GM23248 (cell line): ENCODE data around the gene SPRR1B. TPM values are rescaled to one million over a fixed set of nuclear protein-coding genes. Genes with fewer than 3 reads are reported as not detected.
A peak's percentile ranks its signal among the peaks of the same experiment; 100 is the strongest.
"Not testable (repeated sequence)": the region's sequence is repeated elsewhere in the genome, so short reads cannot be mapped to it uniquely, and the experiment has no call there.

Source experiments
- DNase-seq: peaks from one replicate; pipeline ENCODE4 v3.0.0-alpha.2; 2015
- H2AFZ ChIP-seq: fragments of 200-600 bp; sonication (generic); 2 replicates; pipeline ENCODE4 v1.6.1; 2016; ENCODE audit warnings: antibody characterized with exemption
- H3F3A ChIP-seq: fragments of 200-600 bp; sonication (generic); 2 replicates; pipeline ENCODE4 v1.6.1; 2016; ENCODE audit warnings: mild to moderate bottlenecking, antibody characterized with exemption, mixed run types; ENCODE audit not compliant: insufficient read depth
- H3K27ac ChIP-seq: fragments of 200-600 bp; sonication (generic); 2 replicates; pipeline ENCODE4 v1.5.1; 2016; ENCODE audit warnings: mild to moderate bottlenecking
- H3K27me3 ChIP-seq: fragments of 200-600 bp; sonication (generic); replicated peaks from 2 replicates; pipeline ENCODE4 v1.6.1; 2016; ENCODE audit warnings: mild to moderate bottlenecking; ENCODE audit not compliant: insufficient read depth
- H3K36me3 ChIP-seq: fragments of 200-600 bp; sonication (generic); 2 replicates; pipeline ENCODE4 v1.6.1; 2016; ENCODE audit warnings: low read depth, mild to moderate bottlenecking
- H3K4me1 ChIP-seq: fragments of 200-600 bp; sonication (generic); 2 replicates; pipeline ENCODE4 v1.6.1; 2016; ENCODE audit warnings: mild to moderate bottlenecking; ENCODE audit not compliant: insufficient read depth
- H3K4me2 ChIP-seq: fragments of 200-600 bp; sonication (generic); one replicate; pipeline ENCODE4 v1.6.1; 2016; ENCODE audit warnings: mild to moderate bottlenecking; ENCODE audit not compliant: unreplicated experiment
- H3K4me3 ChIP-seq: fragments of 200-600 bp; sonication (generic); 2 replicates; pipeline ENCODE4 v1.5.1; 2016; ENCODE audit warnings: mild to moderate bottlenecking
- H3K79me2 ChIP-seq: fragments of 200-600 bp; sonication (generic); 2 replicates; pipeline ENCODE4 v1.6.1; 2016; ENCODE audit warnings: mild to moderate bottlenecking; ENCODE audit not compliant: insufficient read depth
- H3K9ac ChIP-seq: fragments of 200-600 bp; sonication (generic); 2 replicates; pipeline ENCODE4 v1.6.1; 2016; ENCODE audit warnings: mild to moderate bottlenecking
- H3K9me2 ChIP-seq: fragments of 200-600 bp; sonication (generic); 2 replicates; pipeline ENCODE4 v1.6.1; 2016; ENCODE audit warnings: mixed run types, mild to moderate bottlenecking, moderate library complexity; ENCODE audit not compliant: insufficient read depth
- H3K9me3 ChIP-seq: fragments of 200-600 bp; sonication (generic); one replicate; pipeline ENCODE4 v1.6.1; 2017; ENCODE audit warnings: low read depth
- H4K20me1 ChIP-seq: fragments of 200-600 bp; sonication (generic); 2 replicates; pipeline ENCODE4 v1.6.0; 2016; ENCODE audit not compliant: insufficient read depth
- EZH2 ChIP-seq: fragments of 200-600 bp; sonication (generic); IDR thresholded peaks from 2 replicates; pipeline ENCODE4 v1.6.1; 2018; ENCODE audit warnings: antibody characterized with exemption, mild to moderate bottlenecking; ENCODE audit not compliant: insufficient read depth, poor library complexity, severe bottlenecking
- EZH2phosphoT487 ChIP-seq: fragments of 200-600 bp; sonication (generic); IDR thresholded peaks from 2 replicates; pipeline ENCODE4 v1.6.1; 2018; ENCODE audit warnings: antibody characterized with exemption, moderate library complexity, mild to moderate bottlenecking, low read depth; ENCODE audit not compliant: insufficient read depth
- WGBS, 2 experiments: methylation state at CpG; one replicate each; pipeline ENCODE4 v1.1.6; 2015 to 2017; ENCODE audit warnings: low lambda C conversion rate in 2 of 2, low coverage in 1 of 2; ENCODE audit errors: missing lambda C conversion rate in 2 of 2; 5-methylcytosine and 5-hydroxymethylcytosine counted together
- in situ Hi-C: fragments of 300-500 bp; cut with MboI; formaldehyde crosslinking; loops from 2 replicates; pipeline ENCODE4 v1.15.0; 2020
- polyA plus RNA-seq: library from polyadenylated mRNA; unstranded; fragments of >200 nt; fragmentation: Nextera tagmentation; extraction: Ambion mirVana; gene quantifications from 2 replicates; pipeline ENCODE4 v1.2.1, GENCODE V29; 2016
- total RNA-seq: library from RNA; depleted of rRNA; stranded (reverse); fragments of >200 nt; shearing (Covaris generic); gene quantifications from 2 replicates; pipeline ENCODE4 v1.2.3, GENCODE V29; 2014

The SPRR1B gene
- total and polyA plus RNA-seq, 2 experiments from 2014 or later: not detected

DNA sequence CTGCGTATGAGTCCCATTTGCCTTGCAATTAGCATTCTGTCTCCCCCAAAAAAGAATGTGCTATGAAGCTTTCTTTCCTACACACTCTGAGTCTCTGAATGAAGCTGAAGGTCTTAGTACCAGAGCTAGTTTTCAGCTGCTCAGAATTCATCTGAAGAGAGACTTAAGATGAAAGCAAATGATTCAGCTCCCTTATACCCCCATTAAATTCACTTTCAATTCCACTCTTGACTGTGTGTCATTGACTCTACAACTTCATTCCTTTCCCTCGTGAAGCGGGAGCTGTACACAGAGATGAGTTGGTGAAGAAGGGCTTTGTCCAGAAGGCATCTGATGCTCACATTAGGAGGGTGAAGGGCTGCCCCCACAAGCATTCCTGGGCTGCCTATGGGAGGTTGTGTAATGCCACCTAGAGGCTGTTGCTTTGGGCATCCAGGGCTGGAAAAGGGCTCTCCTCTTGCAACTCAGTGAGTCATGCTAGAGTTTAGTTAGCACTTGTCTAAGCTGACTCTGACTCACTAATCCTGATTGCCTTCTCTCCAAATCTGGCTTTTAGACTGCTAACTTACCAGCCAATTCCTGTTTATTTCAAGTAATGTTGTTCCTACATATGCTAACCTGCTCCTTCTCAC, 1.8 kb downstream of the SPRR1B start:
- 0 out of 2 replicates have a peak, but pooled peaks cover 4% of the 10 kb centered on the region for H3K27me3 ChIP-seq
- H3K27ac ChIP-seq: no peak overlapping the region
- H4K20me1 ChIP-seq: no peaks in the 10 kb centered on the region
- no peaks in the 10 kb centered on the region for H3K9me3 ChIP-seq
- TF ChIP-seq EZH2phosphoT487 (no peak), EZH2 (no peak)
- H3K4me3 ChIP-seq: no peak overlapping the region
- no peaks in the 10 kb centered on the region for H3K36me3 ChIP-seq
- H2AFZ ChIP-seq: no peak overlapping the region
- no peaks in the 10 kb centered on the region for H3K4me1 ChIP-seq
- H3K9ac ChIP-seq: no peak overlapping the region
- H3K9me2 ChIP-seq: no peaks in the 10 kb centered on the region
- DNase-seq: peak; percentile 88
- no peaks in the 10 kb centered on the region for H3F3A ChIP-seq
- H3K4me2 ChIP-seq: no peak overlapping the region
- H3K79me2 ChIP-seq: no peaks in the 10 kb centered on the region
- 44 to 48% methylated on average over 3 of the region's 3 CpGs for WGBS, 2 experiments
- in situ Hi-C loops: no loop called here

DNA sequence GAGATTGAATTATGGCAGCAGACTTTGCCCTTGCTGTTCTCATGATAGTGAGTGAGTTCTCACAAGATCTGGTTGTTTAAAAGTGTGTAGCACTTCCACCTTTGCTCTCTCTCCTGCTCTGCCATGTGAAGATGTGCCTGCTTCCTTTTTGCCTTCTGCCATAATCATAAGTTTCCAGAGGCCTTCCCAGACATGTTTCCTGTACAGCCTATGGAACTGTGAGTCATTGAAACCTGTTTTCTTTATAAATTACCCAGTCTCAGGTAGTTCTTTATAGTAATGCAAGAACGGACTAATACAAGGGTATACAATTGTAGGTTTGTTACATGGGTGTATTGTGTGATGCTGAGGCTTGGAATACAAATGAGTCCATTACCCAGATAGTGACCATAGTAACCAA, 4.2 kb downstream of the SPRR1B start:
- in situ Hi-C loops: no loop called here
- no peaks in the 10 kb centered on the region for H3K9me3 ChIP-seq
- H3F3A ChIP-seq: no peaks in the 10 kb centered on the region
- no peak overlapping the region for H3K4me2 ChIP-seq
- no peak overlapping the region for H3K27ac ChIP-seq
- TF ChIP-seq EZH2phosphoT487 (no peak), EZH2 (no peak)
- no peaks in the 10 kb centered on the region for H3K4me1 ChIP-seq
- H4K20me1 ChIP-seq: no peaks in the 10 kb centered on the region
- H3K36me3 ChIP-seq: no peaks in the 10 kb centered on the region
- H3K27me3 ChIP-seq: 0 out of 2 replicates have a peak, but pooled peaks cover 4% of the 10 kb centered on the region
- 18 to 44% methylated on average over 1 of the region's 1 CpG for WGBS, 2 experiments
- no peak overlapping the region for H2AFZ ChIP-seq
- H3K4me3 ChIP-seq: no peak overlapping the region
- H3K9me2 ChIP-seq: no peaks in the 10 kb centered on the region
- no peak for DNase-seq
- H3K9ac ChIP-seq: no peak overlapping the region
- no peaks in the 10 kb centered on the region for H3K79me2 ChIP-seq

DNA sequence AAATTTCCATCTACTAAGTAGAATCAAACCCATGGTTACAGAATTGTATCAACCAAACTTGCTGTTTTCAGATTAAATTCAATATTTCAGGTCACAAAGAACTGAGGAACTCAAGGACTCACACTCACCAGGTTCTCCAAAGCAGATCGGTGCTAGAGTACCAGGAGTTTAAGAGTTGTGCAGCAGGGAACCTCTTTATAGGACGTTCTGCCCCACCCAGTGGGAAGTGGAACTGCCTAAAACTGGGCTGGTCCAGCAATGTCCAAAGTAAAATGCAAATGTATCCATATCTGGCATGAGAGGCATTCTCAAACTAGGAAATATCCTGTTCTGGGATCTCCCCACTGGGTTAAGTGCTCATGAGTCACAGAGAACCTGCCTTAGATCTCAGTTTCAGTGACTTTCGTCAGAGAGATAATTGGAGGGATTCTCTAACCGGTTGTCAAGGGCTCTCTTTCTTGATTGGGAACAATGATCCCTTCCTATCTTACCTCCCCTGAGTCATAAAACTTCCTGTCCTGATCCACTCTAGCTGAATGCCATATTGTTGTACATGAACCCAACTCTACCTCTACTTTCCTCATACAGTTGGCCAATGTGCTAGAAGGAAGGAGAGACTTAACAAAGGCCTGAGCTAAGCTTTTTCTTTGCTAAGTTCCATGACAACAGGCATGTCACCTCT, 10.1 kb downstream of the SPRR1B start, which contains the start of gene SPRR2D:
TSS of gene SPRR2D (minus strand) at position 171 of the 682 bp plus-strand sequence. CDS start 774 bp downstream, outside the sequence.
- Histone ChIP-seq H3K27ac (no peak within 1 kb of the TSS), H3K9ac (no peak within 1 kb of the TSS), H4K20me1 (no peaks in the 10 kb centered on the region), H3K9me3 (no peaks in the 10 kb centered on the region), H2AFZ (no peak within 1 kb of the TSS), H3K4me1 (no peaks in the 10 kb centered on the region), H3K79me2 (no peaks in the 10 kb centered on the region), H3K4me2 (no peak within 1 kb of the TSS), H3K9me2 (no peaks in the 10 kb centered on the region), H3K4me3 (no peak within 1 kb of the TSS), H3F3A (no peaks in the 10 kb centered on the region), H3K27me3 (peaks cover 10% of the 10 kb centered on the region), H3K36me3 (no peaks in the 10 kb centered on the region)
- in situ Hi-C loops: no loop called here
- WGBS, 2 experiments: 25 to 37% methylated on average over 4 of the region's 4 CpGs
- DNase-seq: no peak
- TF ChIP-seq EZH2 (no peak), EZH2phosphoT487 (no peak)

DNA sequence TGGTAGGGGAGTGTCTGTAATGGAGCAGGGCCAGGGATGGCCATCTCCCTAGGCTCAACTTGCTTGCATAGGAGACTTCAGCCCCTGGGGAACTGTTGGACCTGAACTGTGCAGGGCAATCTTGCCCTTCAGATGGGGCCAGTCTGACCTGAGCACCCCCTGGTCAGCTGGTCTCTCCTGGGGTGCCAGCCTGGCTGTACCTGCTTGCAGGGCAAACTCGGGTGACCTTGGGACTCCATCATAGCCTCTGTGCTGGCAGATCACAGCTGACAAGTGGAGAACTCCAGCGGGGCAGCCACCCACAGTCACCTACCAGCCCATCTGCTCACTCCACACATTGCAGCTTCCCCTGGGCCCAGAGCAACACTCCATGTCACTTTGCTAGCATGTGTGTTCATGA, 18.2 kb downstream of the SPRR1B start:
- no peak overlapping the region for H2AFZ ChIP-seq
- H3K4me1 ChIP-seq: no peaks in the 10 kb centered on the region
- no peaks in the 10 kb centered on the region for H3K36me3 ChIP-seq
- no peak for DNase-seq
- no peak overlapping the region for H3K4me3 ChIP-seq
- 0 to 13% methylated on average over 1 of the region's 2 CpGs for WGBS, 2 experiments
- H3F3A ChIP-seq: no peaks in the 10 kb centered on the region
- no peaks in the 10 kb centered on the region for H4K20me1 ChIP-seq
- in situ Hi-C loops: no loop called here
- H3K27me3 ChIP-seq: peaks cover 7% of the 10 kb centered on the region
- no peaks in the 10 kb centered on the region for H3K79me2 ChIP-seq
- TF ChIP-seq EZH2 (no peak), EZH2phosphoT487 (no peak)
- no peak overlapping the region for H3K9ac ChIP-seq
- no peaks in the 10 kb centered on the region for H3K9me3 ChIP-seq
- no peak overlapping the region for H3K27ac ChIP-seq
- no peak overlapping the region for H3K4me2 ChIP-seq
- H3K9me2 ChIP-seq: no peaks in the 10 kb centered on the region

DNA sequence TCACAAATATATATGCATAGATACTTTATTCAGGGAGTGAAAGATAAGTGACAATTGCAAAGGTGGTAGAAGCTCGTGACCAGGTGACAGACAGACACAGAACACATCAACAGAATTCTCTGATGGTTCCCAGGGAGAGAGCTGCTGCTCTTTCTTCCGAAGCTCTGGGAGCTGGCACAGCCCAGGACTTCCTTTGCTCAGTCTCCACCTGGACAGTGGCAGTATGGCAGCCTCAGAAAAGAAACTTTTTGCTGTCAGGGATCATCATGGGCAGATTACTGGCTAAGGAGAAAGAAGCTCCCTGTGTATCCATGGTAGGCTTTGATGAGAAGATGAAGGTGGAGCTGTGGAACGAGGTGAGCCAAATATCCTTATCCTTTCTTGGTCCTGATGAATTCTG, 25.1 kb downstream of the SPRR1B start:
- H3K4me3 ChIP-seq, H3K4me1 ChIP-seq, H3F3A ChIP-seq, DNase-seq, H2AFZ ChIP-seq, H3K36me3 ChIP-seq, in situ Hi-C loops, H3K27me3 ChIP-seq, H3K4me2 ChIP-seq, H4K20me1 ChIP-seq, H3K9me3 ChIP-seq, H3K27ac ChIP-seq, H3K9me2 ChIP-seq, H3K79me2 ChIP-seq, H3K9ac ChIP-seq: not testable (repeated sequence)
- 12 to 17% methylated on average over 3 of the region's 3 CpGs for WGBS, 2 experiments
